Stimulated activated CD4-positive, alpha-beta T cell treated with anti-CD3 and anti-CD28 coated beads, Interleukin-12 subunit alpha, Interleukin-12 subunit beta, amount 100 ng/mL, for 48 hours (primary cell): Measurements from ENCODE around the gene LNX1.

Source experiments
- DNase-seq, 3 donors: peaks; one replicate each; pipeline ENCODE4 v3.0.0-alpha.2; 2020; ENCODE audit warnings: low read depth in 2 of 3, low spot score in 1 of 3

The LNX1 gene

GRCh38 chr4:53591372-53591892 is at the start of gene LNX1:
TSS of gene LNX1 (minus strand) at chr4:53591486. CDS start at chr4:53574002, 17,484 bp downstream.
- DNase-seq = no peak

GRCh38 chr4:53640576-53641453 is 49.5 kb upstream of the LNX1 start:
- DNase-seq = no peak

- no peak for DNase-seq
Measured at GRCh38 chr4:53638919-53639318, 47.6 kb upstream of the LNX1 start.

GRCh38 chr4:53637348-53637747 is 46.1 kb upstream of the LNX1 start:
- DNase-seq = no peak

GRCh38 chr4:53635697-53636483 is 44.6 kb upstream of the LNX1 start:
- no peak for DNase-seq

- no peak for DNase-seq
Measured at GRCh38 chr4:53633608-53634007, 42.3 kb upstream of the LNX1 start.

GRCh38 chr4:53629296-53629695 is 38.0 kb upstream of the LNX1 start:
- DNase-seq = no peak

GRCh38 chr4:53626491-53626890 is 35.2 kb upstream of the LNX1 start:
- DNase-seq = no peak

- DNase-seq = no peak
Measured at GRCh38 chr4:53625888-53626287, 34.6 kb upstream of the LNX1 start.

- no peak for DNase-seq
Measured at GRCh38 chr4:53622739-53623151, 31.5 kb upstream of the LNX1 start.

GRCh38 chr4:53620956-53621355 is 29.7 kb upstream of the LNX1 start:
- no peak for DNase-seq

GRCh38 chr4:53619431-53619830 is 28.1 kb upstream of the LNX1 start:
- DNase-seq = no peak

- no peak for DNase-seq
Measured at GRCh38 chr4:53618321-53618720, 27.0 kb upstream of the LNX1 start.

GRCh38 chr4:53617101-53617680 is 25.9 kb upstream of the LNX1 start:
- DNase-seq = no peak

- no peak for DNase-seq
Measured at GRCh38 chr4:53616219-53616618, 24.9 kb upstream of the LNX1 start.

- no peak for DNase-seq
Measured at GRCh38 chr4:53614591-53614990, 23.3 kb upstream of the LNX1 start.

GRCh38 chr4:53613428-53613827 is 22.1 kb upstream of the LNX1 start:
- no peak for DNase-seq

GRCh38 chr4:53608649-53609048 is 17.4 kb upstream of the LNX1 start:
- no peak for DNase-seq

- DNase-seq = no peak
Measured at GRCh38 chr4:53608242-53608641, 17.0 kb upstream of the LNX1 start.

- DNase-seq = no peak
Measured at GRCh38 chr4:53605783-53606182, 14.5 kb upstream of the LNX1 start.

- no peak for DNase-seq
Measured at GRCh38 chr4:53602390-53602789, 11.1 kb upstream of the LNX1 start.
